Right lobe of liver (tissue), 6 donors: ENCODE measurements around the gene PRMT3. TPM values are rescaled to one million over a fixed set of nuclear protein-coding genes. Genes with fewer than 3 reads are reported as not detected.
"Not testable (repeated sequence)": the region's sequence is repeated elsewhere in the genome, so short reads cannot be mapped to it uniquely, and the experiment has no call there.

Experiments used
- ATAC-seq, 4 donors: fragments of 200-7000 bp; cut with Tn5 transposase; one replicate each; pipeline ENCODE4 v1.9.1; 2020; ENCODE audit warnings: mild to moderate bottlenecking in 4 of 4, moderate library complexity in 4 of 4
- DNase-seq, 3 donors: peaks; one replicate each; pipeline ENCODE4 v3.0.0-alpha.2; 2020
- H3K27ac ChIP-seq, 3 donors: fragments of 200-600 bp; one replicate each; pipeline ENCODE4 v1.8.0; 2022
- H3K27me3 ChIP-seq, 2 donors: fragments of 200-600 bp; one replicate each; pipeline ENCODE4 v1.8.0; 2022
- H3K36me3 ChIP-seq, 4 donors: fragments of 200-600 bp; sonication (generic) in 1 of 4; one replicate each; pipeline versions ENCODE4 v1.5.1 to v1.8.0; 2017 to 2022; ENCODE audit warnings: control low read depth in 1 of 4
- H3K4me1 ChIP-seq, 4 donors: fragments of 200-600 bp; sonication (generic) in 1 of 4; one replicate each; pipeline versions ENCODE4 v1.5.1 to v1.8.0; 2017 to 2022; ENCODE audit warnings: control low read depth in 1 of 4
- H3K4me3 ChIP-seq, 3 donors: fragments of 200-600 bp; one replicate each; pipeline ENCODE4 v1.8.0; 2022
- H3K9me3 ChIP-seq, 4 donors: fragments of 200-600 bp; sonication (generic) in 1 of 4; one replicate each; pipeline versions ENCODE4 v1.5.1 to v1.8.0; 2017 to 2022; ENCODE audit warnings: control low read depth in 1 of 4
- CTCF ChIP-seq, 4 donors: fragments of 200-600 bp in 3 of 4; fragments of 450-650 bp in 1 of 4; IDR thresholded peaks; one replicate each; pipeline versions ENCODE4 v1.5.1 to v1.8.0; 2016 to 2022; ENCODE audit warnings: antibody characterized with exemption in 4 of 4, mild to moderate bottlenecking in 2 of 4
- POLR2A ChIP-seq: fragments of 450-650 bp; IDR thresholded peaks from one replicate; pipeline ENCODE4 v1.6.1; 2017; ENCODE audit warnings: antibody characterized with exemption, mild to moderate bottlenecking
- WGBS: methylation state at CpG from one replicate; pipeline ENCODE4 v1.1.6; 2018; ENCODE audit warnings: low coverage, low lambda C conversion rate; ENCODE audit not compliant: insufficient coverage; ENCODE audit errors: missing lambda C conversion rate; 5-methylcytosine and 5-hydroxymethylcytosine counted together
- intact Hi-C, 2 donors: fragments of 100-400 bp; cut with DNase I; formaldehyde crosslinking; loops; one replicate each; pipeline versions ENCODE4 v1.11.2 to v1.14.1; 2022
- total RNA-seq, 6 experiments: library from RNA; depleted of rRNA in 2 of 6; stranded (reverse); fragments of >200 nt in 2 of 6; fragmentation: NEBNext Ultra II Directional in 3 of 6; extraction: Animal tissue kit (Norgen Biotek cat#: 25700) in 3 of 6; gene quantifications; one replicate each; pipeline versions ENCODE4 v1.1.0 to v1.2.4, GENCODE V29; 2016 to 2023
- donor health status: DM: no; HTN: yes; CAD: no.
- donor health status: DM: no; HTN: no; CAD: no.
- donor health status: DM: no; HTN: no; CAD: no.
- donor health status: DM: no; HTN: yes; CAD: no.
- donor health status: DM: no; HTN: yes; CAD: no.

The PRMT3 gene
- total RNA-seq, 6 experiments from 2014 or later, result 3.4 to 11.8 (median 4.6) TPM

- no peak for DNase-seq
- TF ChIP-seq POLR2A (no peak), CTCF (IDR thresholded peaks at IDR 0.05) (no peak)
- intact Hi-C loops, result no loop called here
Measured at GRCh38 chr11:20373147-20373546, 14.4 kb upstream of the PRMT3 start.

GRCh38 chr11:20373568-20374209, 13.8 kb upstream of the PRMT3 start:
- no peak for ATAC-seq
- WGBS, result 94% methylated on average over 3 of the region's 3 CpGs

More at GRCh38 chr11:20373147-20373546, 14.4 kb upstream of the PRMT3 start:
- H3K27ac ChIP-seq, result no peak overlapping the region
- ATAC-seq, result no peak
- 96% methylated on average over 13 of the region's 13 CpGs for WGBS
- H3K4me3 ChIP-seq, result no peak overlapping the region
- no peaks in the 10 kb centered on the region for H3K27me3 ChIP-seq
- peaks cover 0 to 52% (median 16%) of the 10 kb centered on the region in 4 donors for H3K36me3 ChIP-seq
- H3K9me3 ChIP-seq, result no peaks in the 10 kb centered on the region
- H3K4me1 ChIP-seq, result no peaks in the 10 kb centered on the region

GRCh38 chr11:20374741-20375300, 12.7 kb upstream of the PRMT3 start:
- no peak for ATAC-seq
- no peak overlapping the region for H3K27ac ChIP-seq
- peaks cover 0 to 58% (median 21%) of the 10 kb centered on the region in 4 donors for H3K36me3 ChIP-seq

More at GRCh38 chr11:20373568-20374209, 13.8 kb upstream of the PRMT3 start:
- H3K36me3 ChIP-seq, result peaks cover 0 to 53% (median 19%) of the 10 kb centered on the region in 4 donors
- TF ChIP-seq CTCF (IDR thresholded peaks at IDR 0.05) (no peak), POLR2A (no peak)
- intact Hi-C loops, result no loop called here
- no peaks in the 10 kb centered on the region for H3K4me1 ChIP-seq
- H3K9me3 ChIP-seq, result no peaks in the 10 kb centered on the region
- DNase-seq, result no peak
- H3K27ac ChIP-seq, result no peak overlapping the region
- H3K4me3 ChIP-seq, result no peak overlapping the region
- no peaks in the 10 kb centered on the region for H3K27me3 ChIP-seq

GRCh38 chr11:20376162-20376730, 11.3 kb upstream of the PRMT3 start:
- no peak overlapping the region for H3K4me3 ChIP-seq
- DNase-seq, result no peak
- no peaks in the 10 kb centered on the region for H3K27me3 ChIP-seq
- WGBS, result 88% methylated on average over 3 of the region's 3 CpGs
- no peak for ATAC-seq
- H3K36me3 ChIP-seq, result peaks cover 0 to 58% (median 21%) of the 10 kb centered on the region in 4 donors
- H3K27ac ChIP-seq, result no peak overlapping the region
- no peaks in the 10 kb centered on the region for H3K4me1 ChIP-seq
- TF ChIP-seq CTCF (IDR thresholded peaks at IDR 0.05), result no peak
- TF ChIP-seq POLR2A, result no peak
- intact Hi-C loops, result no loop called here
- H3K9me3 ChIP-seq, result no peaks in the 10 kb centered on the region

More at GRCh38 chr11:20374741-20375300, 12.7 kb upstream of the PRMT3 start:
- TF ChIP-seq POLR2A (no peak), CTCF (IDR thresholded peaks at IDR 0.05) (no peak)
- Histone ChIP-seq H3K27me3 (no peaks in the 10 kb centered on the region), H3K9me3 (no peaks in the 10 kb centered on the region), H3K4me3 (no peak overlapping the region), H3K4me1 (no peaks in the 10 kb centered on the region)
- WGBS, result 91% methylated on average over 9 of the region's 9 CpGs
- DNase-seq, result no peak
- intact Hi-C loops, result no loop called here

GRCh38 chr11:20385996-20386395, 1.5 kb upstream of the PRMT3 start:
- not testable (repeated sequence) for ATAC-seq
- WGBS, result 64% methylated on average over 6 of the region's 15 CpGs

More at GRCh38 chr11:20385996-20386395, 1.5 kb upstream of the PRMT3 start:
- intact Hi-C loops, result loop anchor here (10.0 kb wide), 1 partner anchor 219 kb away; no protein-coding TSS in a partner anchor
- not testable (repeated sequence) for H3K4me3 ChIP-seq, H3K27ac ChIP-seq, DNase-seq, H3K27me3 ChIP-seq, H3K9me3 ChIP-seq
- peaks cover 0 to 19% (median 3%) of the 10 kb centered on the region in 4 donors for H3K36me3 ChIP-seq
- H3K4me1 ChIP-seq, result peaks cover 0 to 10% (median 3%) of the 10 kb centered on the region in 4 donors
